SHP77 treated with DMSO at 0.1 percent for 48 hours (cell line): ENCODE data around the gene CHST14.

Source experiments
- DNase-seq: peaks from one replicate; lab custom pipeline; 2025; lab: John Stamatoyannopoulos, UW

Gene CHST14

GRCh38 chr15:40493089-40493840, 22.5 kb downstream of the CHST14 start:
- no peak for DNase-seq

- no peak for DNase-seq
Measured at GRCh38 chr15:40495516-40495915, 24.7 kb downstream of the CHST14 start.

GRCh38 chr15:40498418-40498817, 27.6 kb downstream of the CHST14 start:
- DNase-seq = no peak

- no peak for DNase-seq
Measured at GRCh38 chr15:40498891-40499290, 28.1 kb downstream of the CHST14 start.

GRCh38 chr15:40499931-40500330, 29.1 kb downstream of the CHST14 start:
- no peak for DNase-seq

GRCh38 chr15:40500568-40501330, 30.0 kb downstream of the CHST14 start:
- DNase-seq = no peak

- DNase-seq = no peak
Measured at GRCh38 chr15:40501487-40501886, 30.7 kb downstream of the CHST14 start.

- DNase-seq = peak; percentile 49
Measured at GRCh38 chr15:40506964-40507571, 36.3 kb downstream of the CHST14 start.

- no peak for DNase-seq
Measured at GRCh38 chr15:40508216-40508615, 37.4 kb downstream of the CHST14 start.

- no peak for DNase-seq
Measured at GRCh38 chr15:40510201-40510600, 39.4 kb downstream of the CHST14 start.

- no peak for DNase-seq
Measured at GRCh38 chr15:40511093-40511471, 40.3 kb downstream of the CHST14 start.

GRCh38 chr15:40511472-40512133, 40.8 kb downstream of the CHST14 start:
- no peak for DNase-seq

- no peak for DNase-seq
Measured at GRCh38 chr15:40512440-40512839, 41.7 kb downstream of the CHST14 start.

- no peak for DNase-seq
Measured at GRCh38 chr15:40513609-40514008, 42.8 kb downstream of the CHST14 start.

- DNase-seq = no peak
Measured at GRCh38 chr15:40516322-40516721, 45.5 kb downstream of the CHST14 start.
